GM23338 (cell line): Measurements from ENCODE around the gene RCBTB2. TPM values are rescaled to one million over a fixed set of nuclear protein-coding genes. Genes with fewer than 3 reads are reported as not detected.

Source experiments
- ATAC-seq: fragments of 200-7000 bp; cut with Tn5 transposase; 3 replicates; pipeline ENCODE4 v1.9.1; 2020
- DNase-seq: peaks from one replicate; pipeline ENCODE4 v3.0.0-alpha.2; 2015; ENCODE audit warnings: low spot score
- H2AFZ ChIP-seq: fragments of 200-600 bp; sonication (generic); 2 replicates; pipeline ENCODE4 v1.8.0; 2016; ENCODE audit warnings: antibody characterized with exemption, mild to moderate bottlenecking, moderate library complexity
- H3F3A ChIP-seq: fragments of 200-600 bp; sonication (generic); replicated peaks from 2 replicates; pipeline ENCODE4 v1.8.0; 2017; ENCODE audit warnings: antibody characterized with exemption, mixed run types, low read depth
- H3K27ac ChIP-seq: fragments of 200-600 bp; sonication (generic); 2 replicates; pipeline ENCODE4 v1.6.1; 2016; ENCODE audit warnings: low read depth
- H3K27me3 ChIP-seq: fragments of 200-600 bp; sonication (generic); 2 replicates; pipeline ENCODE4 v1.8.0; 2016; ENCODE audit warnings: mild to moderate bottlenecking, mixed run types, moderate library complexity; ENCODE audit not compliant: insufficient read depth
- H3K36me3 ChIP-seq: fragments of 200-600 bp; sonication (generic); 2 replicates; pipeline ENCODE4 v1.8.0; 2016; ENCODE audit warnings: mild to moderate bottlenecking; ENCODE audit not compliant: insufficient read depth
- H3K4me1 ChIP-seq: fragments of 200-600 bp; sonication (generic); 2 replicates; pipeline ENCODE4 v1.8.0; 2016; ENCODE audit warnings: mild to moderate bottlenecking, moderate library complexity; ENCODE audit not compliant: insufficient read depth
- H3K4me2 ChIP-seq: fragments of 200-600 bp; sonication (generic); 2 replicates; pipeline ENCODE4 v1.7.1; 2017; ENCODE audit warnings: mixed run types
- H3K4me3 ChIP-seq: fragments of 200-600 bp; sonication (generic); 2 replicates; pipeline ENCODE4 v1.6.1; 2016; ENCODE audit warnings: mixed run types
- H3K79me2 ChIP-seq: fragments of 200-600 bp; sonication (generic); replicated peaks from 2 replicates; pipeline ENCODE4 v1.8.0; 2017; ENCODE audit warnings: mild to moderate bottlenecking; ENCODE audit not compliant: insufficient read depth
- H3K9me2 ChIP-seq: fragments of 200-600 bp; sonication (generic); 2 replicates; pipeline ENCODE4 v1.8.0; 2017; ENCODE audit not compliant: insufficient read depth
- H4K20me1 ChIP-seq: fragments of 200-600 bp; sonication (generic); replicated peaks from 2 replicates; pipeline ENCODE4 v1.8.0; 2017; ENCODE audit warnings: mild to moderate bottlenecking; ENCODE audit not compliant: insufficient read depth
- H3K27ac Mint-ChIP-seq: 2 replicates; pipeline ENCODE4 v1.8.0; 2020; ENCODE audit warnings: inconsistent platforms, mild to moderate bottlenecking, moderate library complexity, mixed read lengths
- H3K27me3 Mint-ChIP-seq: 3 replicates; pipeline ENCODE4 v1.8.0; 2022; ENCODE audit warnings: low read depth, mild to moderate bottlenecking, moderate library complexity, mixed read lengths, inconsistent platforms; ENCODE audit not compliant: insufficient read depth, poor library complexity
- H3K36me3 Mint-ChIP-seq: 3 replicates; pipeline ENCODE4 v1.8.0; 2021; ENCODE audit warnings: low read depth, mild to moderate bottlenecking, inconsistent platforms, moderate library complexity, mixed read lengths
- H3K4me1 Mint-ChIP-seq: 3 replicates; pipeline ENCODE4 v1.8.0; 2020; ENCODE audit warnings: mild to moderate bottlenecking, inconsistent platforms, mixed read lengths
- H3K4me3 Mint-ChIP-seq: 3 replicates; pipeline ENCODE4 v1.8.0; 2021; ENCODE audit warnings: moderate library complexity, mild to moderate bottlenecking, inconsistent platforms, mixed read lengths
- H3K9me3 Mint-ChIP-seq: 3 replicates; pipeline ENCODE4 v1.8.0; 2020; ENCODE audit warnings: moderate library complexity, mild to moderate bottlenecking, inconsistent platforms, mixed read lengths
- CREB1 ChIP-seq: fragments of 250-450 bp; sonication (Bioruptor Pico); IDR thresholded peaks from 2 replicates; pipeline ENCODE4 v1.5.0; 2020; ENCODE audit warnings: low read depth, mild to moderate bottlenecking, moderate library complexity
- CTCF ChIP-seq, 2 experiments: fragments of 200-600 bp in 1 of 2; sonication (generic) in 1 of 2; conservative IDR thresholded peaks; 2 replicates each; pipeline versions ENCODE4 v1.5.1 to v1.6.1; 2016 to 2017; ENCODE audit warnings: antibody characterized with exemption in 2 of 2, low read depth in 2 of 2, mild to moderate bottlenecking in 2 of 2, moderate library complexity in 1 of 2
- ETS1 ChIP-seq: IDR thresholded peaks from 2 replicates; pipeline ENCODE4 v1.6.1; 2016; ENCODE audit warnings: antibody characterized with exemption
- EZH2phosphoT487 ChIP-seq: fragments of 200-600 bp; sonication (generic); IDR thresholded peaks from one replicate; pipeline ENCODE4 v1.8.1; 2018; ENCODE audit warnings: antibody characterized with exemption; ENCODE audit not compliant: unreplicated experiment
- JUNB ChIP-seq: IDR thresholded peaks from one replicate; pipeline ENCODE4 v1.6.1; 2016; ENCODE audit warnings: antibody characterized with exemption; ENCODE audit not compliant: unreplicated experiment
- NANOG ChIP-seq: IDR thresholded peaks from 2 replicates; pipeline ENCODE4 v1.6.1; 2016; ENCODE audit warnings: antibody characterized with exemption, borderline replicate concordance
- POLR2AphosphoS5 ChIP-seq: IDR thresholded peaks from 2 replicates; pipeline ENCODE4 v1.6.1; 2016; ENCODE audit warnings: antibody characterized with exemption, low read depth
- REST ChIP-seq: IDR thresholded peaks from one replicate; pipeline ENCODE4 v1.6.1; 2018; ENCODE audit warnings: antibody characterized with exemption; ENCODE audit not compliant: unreplicated experiment
- STAT1 ChIP-seq: IDR thresholded peaks from one replicate; pipeline ENCODE4 v1.6.1; 2016; ENCODE audit warnings: antibody characterized with exemption; ENCODE audit not compliant: unreplicated experiment
- ZNF114 ChIP-seq: fragments of 250-450 bp; sonication (Bioruptor Pico); IDR thresholded peaks from 2 replicates; pipeline ENCODE4 v1.5.0; 2020; ENCODE audit warnings: mild to moderate bottlenecking, moderate library complexity
- ZNF462 ChIP-seq: fragments of 250-450 bp; sonication (Bioruptor Pico); IDR thresholded peaks from 2 replicates; pipeline ENCODE4 v1.5.0; 2020; ENCODE audit warnings: mild to moderate bottlenecking, moderate library complexity
- polyA plus RNA-seq: library from polyadenylated mRNA; unstranded; fragments of >200 nt; fragmentation: Nextera tagmentation; extraction: Ambion mirVana; gene quantifications from 2 replicates; pipeline ENCODE4 v1.2.1, GENCODE V29; 2016
- total RNA-seq: library from RNA; depleted of rRNA; stranded (reverse); fragments of >200 nt; shearing (Covaris generic); gene quantifications from 2 replicates; pipeline ENCODE4 v1.2.3, GENCODE V29; 2014

RCBTB2 gene
- total and polyA plus RNA-seq, 2 experiments from 2014 or later: 8.1 to 20.8 TPM

- H3K27ac ChIP-seq: no peak overlapping the region
- Mint-ChIP-seq H3K27me3 (no peaks in the 10 kb centered on the region), H3K4me3 (no peak overlapping the region), H3K9me3 (0 out of 3 replicates have a peak, but pooled peaks cover 3% of the 10 kb centered on the region), H3K27ac (no peak overlapping the region), H3K36me3 (peaks cover 21% of the 10 kb centered on the region), H3K4me1 (peaks cover 6% of the 10 kb centered on the region; the same call in 2 of the 3 replicates)
- ATAC-seq: no peak
- H3K4me2 ChIP-seq: no peak overlapping the region
- no peaks in the 10 kb centered on the region for H4K20me1 ChIP-seq
- H3K36me3 ChIP-seq: no peaks in the 10 kb centered on the region
- no peaks in the 10 kb centered on the region for H3K9me2 ChIP-seq
- DNase-seq: no peak
- H2AFZ ChIP-seq: no peak overlapping the region
- no peaks in the 10 kb centered on the region for H3K4me1 ChIP-seq
- no peaks in the 10 kb centered on the region for H3F3A ChIP-seq
- no peaks in the 10 kb centered on the region for H3K79me2 ChIP-seq
- H3K4me3 ChIP-seq: no peak overlapping the region
- no peaks in the 10 kb centered on the region for H3K27me3 ChIP-seq
- TF ChIP-seq POLR2AphosphoS5 (no peak), STAT1 (no peak), ZNF114 (CRISPR knock-in tag) (no peak), ZNF462 (CRISPR knock-in tag) (no peak), ETS1 (no peak), NANOG (no peak), EZH2phosphoT487 (no peak), CTCF (conservative IDR thresholded peaks at IDR 0.05; ENCODE audit: low read depth in 2 of 2) (no peak), REST (no peak), JUNB (no peak), CREB1 (CRISPR knock-in tag) (no peak)
Observed at GRCh38 chr13:48491423-48492095, 41.3 kb downstream of the RCBTB2 start.
